Activated CD8-positive, alpha-beta memory T cell treated with anti-CD3 and anti-CD28 coated beads for 24 hours (primary cell): ENCODE measurements around the gene NRP2.

Experiments
- DNase-seq: peaks from one replicate; pipeline ENCODE4 v3.0.0-alpha.2; 2020

The NRP2 gene

GRCh38 chr2:205781244-205781931, 99.1 kb downstream of the NRP2 start:
- no peak for DNase-seq

GRCh38 chr2:205782941-205783340, 100.6 kb downstream of the NRP2 start:
- DNase-seq = no peak

GRCh38 chr2:205783872-205784499, 101.7 kb downstream of the NRP2 start:
- DNase-seq = no peak

- DNase-seq = no peak
Measured at GRCh38 chr2:205785507-205786260, 103.4 kb downstream of the NRP2 start.

GRCh38 chr2:205786976-205787375, 104.7 kb downstream of the NRP2 start:
- DNase-seq = no peak

GRCh38 chr2:205787761-205788160, 105.5 kb downstream of the NRP2 start:
- DNase-seq = no peak

GRCh38 chr2:205789906-205790305, 107.6 kb downstream of the NRP2 start:
- no peak for DNase-seq

- no peak for DNase-seq
Measured at GRCh38 chr2:205792908-205793307, 110.6 kb downstream of the NRP2 start.

GRCh38 chr2:205796805-205797313, 114.6 kb downstream of the NRP2 start:
- no peak for DNase-seq

- no peak for DNase-seq
Measured at GRCh38 chr2:205797866-205798265, 115.6 kb downstream of the NRP2 start.

- no peak for DNase-seq
Measured at GRCh38 chr2:205800224-205800623, 117.9 kb downstream of the NRP2 start.

- DNase-seq = no peak
Measured at GRCh38 chr2:205800773-205801172, 118.5 kb downstream of the NRP2 start.

GRCh38 chr2:205802065-205802464, 119.8 kb downstream of the NRP2 start:
- DNase-seq = no peak

- no peak for DNase-seq
Measured at GRCh38 chr2:205802941-205803340, 120.6 kb downstream of the NRP2 start.

GRCh38 chr2:205803500-205803899, 121.2 kb downstream of the NRP2 start:
- no peak for DNase-seq

- no peak for DNase-seq
Measured at GRCh38 chr2:205805136-205805535, 122.8 kb downstream of the NRP2 start.

- DNase-seq = no peak
Measured at GRCh38 chr2:205806143-205806905, 124.0 kb downstream of the NRP2 start.

- DNase-seq = no peak
Measured at GRCh38 chr2:205807229-205807628, 124.9 kb downstream of the NRP2 start.

GRCh38 chr2:205807758-205808157, 125.5 kb downstream of the NRP2 start:
- DNase-seq = no peak

GRCh38 chr2:205808486-205809121, 126.3 kb downstream of the NRP2 start:
- DNase-seq = no peak

GRCh38 chr2:205811387-205811786, 129.1 kb downstream of the NRP2 start:
- DNase-seq = no peak

- no peak for DNase-seq
Measured at GRCh38 chr2:205814039-205814364, 131.7 kb downstream of the NRP2 start.

- DNase-seq = no peak
Measured at GRCh38 chr2:205815673-205816072, 133.4 kb downstream of the NRP2 start.
